Bronchial epithelial cell (primary cell): ENCODE data around the gene SMPDL3B. TPM values are rescaled to one million over a fixed set of nuclear protein-coding genes. Genes with fewer than 3 reads are reported as not detected.

ENCODE experiments used
- DNase-seq: peaks from one replicate; pipeline ENCODE4 v3.0.0-alpha.2; 2010; ENCODE audit warnings: low read depth
- FAIRE-seq: peaks from 2 replicates; lab custom pipeline; 2011; peaks lifted over from hg19 to GRCh38; lab: Jason Lieb, UNC
- H3K27me3 ChIP-seq: 2 replicates; pipeline ENCODE4 v1.5.1; 2011; ENCODE audit warnings: low read length; ENCODE audit not compliant: control insufficient read depth, insufficient read depth
- H3K36me3 ChIP-seq: 2 replicates; pipeline ENCODE4 v1.5.1; 2011; ENCODE audit warnings: low read length; ENCODE audit not compliant: control insufficient read depth, insufficient read depth
- H3K4me3 ChIP-seq: 2 replicates; pipeline ENCODE4 v1.5.1; 2011; ENCODE audit warnings: mild to moderate bottlenecking, low read depth, low read length, control low read depth
- total RNA-seq: library from RNA; depleted of rRNA; stranded (reverse); fragments of >200 nt; gene quantifications from 2 replicates; pipeline ENCODE4 v1.2.1, GENCODE V29; 2014
- TF ChIP-seq, protein P1 (sequence below): IDR thresholded peaks from 2 replicates; pipeline ENCODE4 v1.5.1; 2011; ENCODE audit warnings: mild to moderate bottlenecking, moderate library complexity, low read length, control low read depth, inconsistent platforms; ENCODE audit not compliant: insufficient read depth, severe bottlenecking

Gene SMPDL3B, protein sequence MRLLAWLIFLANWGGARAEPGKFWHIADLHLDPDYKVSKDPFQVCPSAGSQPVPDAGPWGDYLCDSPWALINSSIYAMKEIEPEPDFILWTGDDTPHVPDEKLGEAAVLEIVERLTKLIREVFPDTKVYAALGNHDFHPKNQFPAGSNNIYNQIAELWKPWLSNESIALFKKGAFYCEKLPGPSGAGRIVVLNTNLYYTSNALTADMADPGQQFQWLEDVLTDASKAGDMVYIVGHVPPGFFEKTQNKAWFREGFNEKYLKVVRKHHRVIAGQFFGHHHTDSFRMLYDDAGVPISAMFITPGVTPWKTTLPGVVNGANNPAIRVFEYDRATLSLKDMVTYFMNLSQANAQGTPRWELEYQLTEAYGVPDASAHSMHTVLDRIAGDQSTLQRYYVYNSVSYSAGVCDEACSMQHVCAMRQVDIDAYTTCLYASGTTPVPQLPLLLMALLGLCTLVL
- 2.4 and 2.7 TPM in 2 replicates for total RNA-seq

DNA sequence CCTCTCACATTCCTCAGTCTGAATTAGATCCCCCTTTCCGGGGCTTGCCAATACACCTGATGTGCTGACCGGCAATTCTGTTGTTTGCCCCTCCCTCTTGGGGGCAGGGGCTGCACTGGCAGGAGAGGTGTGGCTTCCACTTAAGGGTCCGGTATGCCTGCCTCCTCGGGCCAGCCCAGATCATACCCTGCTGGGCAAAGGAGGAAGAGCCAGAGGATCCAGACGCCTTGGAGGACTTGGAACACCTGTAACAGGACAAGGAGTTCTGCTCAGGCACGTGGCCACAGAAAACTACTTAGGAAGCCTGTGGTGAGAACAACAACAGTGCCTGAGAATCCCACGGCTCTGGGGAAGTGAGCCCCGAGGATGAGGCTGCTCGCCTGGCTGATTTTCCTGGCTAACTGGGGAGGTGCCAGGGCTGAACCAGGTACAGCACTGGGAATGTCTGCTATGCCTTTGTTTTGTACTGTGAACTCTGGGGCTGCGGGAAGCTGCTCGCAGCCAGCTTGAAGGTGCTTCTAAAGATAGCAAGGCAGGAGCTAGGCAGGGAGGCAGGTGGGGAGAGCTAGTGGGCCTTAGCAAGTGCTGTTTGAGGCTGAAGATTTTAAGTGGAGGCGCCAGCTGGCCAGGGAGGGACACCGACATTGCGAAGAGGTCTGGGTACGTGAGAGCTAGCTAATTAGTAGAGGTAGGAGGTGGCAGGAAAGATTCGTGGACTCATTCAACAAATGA, at the start of gene SMPDL3B:
SMPDL3B (plus strand) TSS at position 183 of the 732 bp plus-strand sequence; CDS start at position 367, 184 bp downstream.
- DNase-seq (peak; percentile 53), FAIRE-seq (no peak)
- TF ChIP-seq, protein P1, sequence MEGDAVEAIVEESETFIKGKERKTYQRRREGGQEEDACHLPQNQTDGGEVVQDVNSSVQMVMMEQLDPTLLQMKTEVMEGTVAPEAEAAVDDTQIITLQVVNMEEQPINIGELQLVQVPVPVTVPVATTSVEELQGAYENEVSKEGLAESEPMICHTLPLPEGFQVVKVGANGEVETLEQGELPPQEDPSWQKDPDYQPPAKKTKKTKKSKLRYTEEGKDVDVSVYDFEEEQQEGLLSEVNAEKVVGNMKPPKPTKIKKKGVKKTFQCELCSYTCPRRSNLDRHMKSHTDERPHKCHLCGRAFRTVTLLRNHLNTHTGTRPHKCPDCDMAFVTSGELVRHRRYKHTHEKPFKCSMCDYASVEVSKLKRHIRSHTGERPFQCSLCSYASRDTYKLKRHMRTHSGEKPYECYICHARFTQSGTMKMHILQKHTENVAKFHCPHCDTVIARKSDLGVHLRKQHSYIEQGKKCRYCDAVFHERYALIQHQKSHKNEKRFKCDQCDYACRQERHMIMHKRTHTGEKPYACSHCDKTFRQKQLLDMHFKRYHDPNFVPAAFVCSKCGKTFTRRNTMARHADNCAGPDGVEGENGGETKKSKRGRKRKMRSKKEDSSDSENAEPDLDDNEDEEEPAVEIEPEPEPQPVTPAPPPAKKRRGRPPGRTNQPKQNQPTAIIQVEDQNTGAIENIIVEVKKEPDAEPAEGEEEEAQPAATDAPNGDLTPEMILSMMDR, result peak; percentile 10
- Histone ChIP-seq H3K27me3 (peaks cover 4% of the 10 kb centered on the region), H3K36me3 (no peaks in the 10 kb centered on the region), H3K4me3 (peak within 1 kb of the TSS; percentile 10)

DNA sequence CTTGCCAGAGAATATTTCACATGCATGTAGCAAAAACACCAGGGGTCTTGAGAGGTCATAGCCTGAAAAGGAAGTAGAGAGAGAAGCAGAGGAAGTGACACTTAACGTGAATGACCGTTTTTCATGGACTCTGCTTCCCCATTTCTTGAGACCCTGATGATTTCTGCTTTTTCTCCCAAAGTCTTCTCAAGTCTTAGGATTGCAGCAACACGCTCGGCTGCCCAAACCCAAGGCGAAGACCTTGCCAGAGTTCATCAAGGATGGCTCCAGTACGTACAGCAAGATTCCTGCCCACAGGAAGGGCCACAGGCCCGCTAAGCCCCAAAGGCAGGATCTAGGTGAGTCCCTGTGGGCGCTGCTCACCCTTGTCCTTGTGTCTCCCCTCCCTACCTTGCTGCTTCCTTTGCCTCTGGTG, 49.7 kb upstream of the SMPDL3B start:
- Histone ChIP-seq H3K4me3 (no peak overlapping the region), H3K27me3 (no peaks in the 10 kb centered on the region), H3K36me3 (peaks cover 3% of the 10 kb centered on the region)
- DNase-seq (no peak), FAIRE-seq (no peak)
- TF ChIP-seq, protein P1, result no peak

DNA sequence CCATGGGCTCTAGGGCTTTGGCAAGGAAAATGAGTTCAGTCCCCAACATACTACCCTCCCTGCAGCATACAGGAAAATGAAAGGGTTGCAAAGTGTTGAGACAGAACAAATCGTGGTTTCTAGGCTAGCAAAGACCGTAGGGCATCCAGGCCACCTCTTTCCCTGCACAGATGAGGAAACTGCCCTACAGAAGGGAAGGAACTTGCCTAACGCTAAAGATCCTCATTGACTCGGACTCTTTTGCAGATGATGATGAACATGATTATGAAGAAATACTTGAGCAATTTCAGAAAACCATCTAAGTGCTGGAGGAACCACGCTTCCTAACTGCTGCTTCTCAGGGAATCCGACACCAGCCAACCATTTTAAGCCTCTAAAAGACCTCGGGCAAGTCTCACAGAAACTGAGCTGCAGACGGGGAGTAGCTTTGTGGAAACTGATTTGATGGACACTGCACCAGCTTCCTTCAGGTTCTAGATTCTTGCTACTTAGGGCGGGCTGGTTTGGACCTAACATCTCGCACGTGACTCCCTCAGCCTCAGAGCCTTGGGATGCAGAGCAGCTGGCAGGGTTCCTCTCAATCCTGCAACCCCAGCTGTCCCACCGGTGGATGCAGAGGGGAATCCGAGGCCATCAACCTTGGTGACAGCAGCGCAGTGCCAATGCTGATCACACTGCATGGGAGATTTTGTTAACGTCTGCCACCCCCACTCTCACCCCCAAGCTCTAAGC, 49.0 kb upstream of the SMPDL3B start:
- peaks cover 3% of the 10 kb centered on the region for H3K36me3 ChIP-seq
- DNase-seq, result no peak
- no peak overlapping the region for H3K4me3 ChIP-seq
- TF ChIP-seq, protein P1, result no peak
- H3K27me3 ChIP-seq, result no peaks in the 10 kb centered on the region
- peak; percentile 52 for FAIRE-seq

DNA sequence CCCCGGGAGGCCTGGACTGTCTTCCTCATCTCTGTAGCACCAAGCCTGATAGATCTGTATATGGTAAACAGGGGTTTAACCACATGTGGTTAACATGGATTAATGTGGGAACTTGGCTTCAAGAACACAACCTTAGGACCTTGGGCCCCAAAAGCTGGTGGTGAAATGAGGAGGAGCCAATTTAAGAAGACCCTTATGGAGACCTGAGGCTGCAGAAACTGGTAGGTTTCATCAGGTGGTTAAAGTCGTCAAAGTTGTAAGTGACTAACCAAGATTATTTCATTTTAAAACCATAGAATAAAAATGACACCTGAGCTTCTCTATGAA, 48.5 kb upstream of the SMPDL3B start:
- FAIRE-seq, result no peak
- H3K27me3 ChIP-seq, result no peaks in the 10 kb centered on the region
- DNase-seq, result no peak
- TF ChIP-seq, protein P1, result no peak
- peaks cover 3% of the 10 kb centered on the region for H3K36me3 ChIP-seq
- H3K4me3 ChIP-seq, result no peak overlapping the region

DNA sequence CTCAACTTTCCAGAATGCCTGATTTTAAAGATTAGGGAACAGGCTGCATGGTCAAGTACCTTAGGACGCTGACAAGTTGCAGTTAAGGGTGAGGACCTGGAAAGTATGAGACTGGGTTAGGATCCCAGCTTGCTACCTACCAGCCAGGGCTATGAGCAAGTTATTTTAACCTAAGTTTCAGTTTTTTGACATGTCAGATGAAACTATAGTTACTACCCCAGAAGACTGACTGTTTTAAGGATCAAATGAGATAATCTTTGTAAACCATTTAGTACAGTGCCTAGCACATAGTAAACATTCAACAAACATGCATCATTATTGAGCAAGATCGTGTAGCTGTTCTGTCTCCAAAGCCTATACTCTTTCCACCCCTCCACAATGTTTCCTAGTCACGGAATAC, 48.1 kb upstream of the SMPDL3B start:
- Histone ChIP-seq H3K4me3 (no peak overlapping the region), H3K27me3 (no peaks in the 10 kb centered on the region), H3K36me3 (peaks cover 3% of the 10 kb centered on the region)
- TF ChIP-seq, protein P1, result no peak
- FAIRE-seq, result no peak
- no peak for DNase-seq
